H9 (cell line): ENCODE results near the gene ZP1. TPM values are rescaled to one million over a fixed set of nuclear protein-coding genes. Genes with fewer than 3 reads are reported as not detected.

Experiments used
- DNase-seq: peaks from one replicate; pipeline ENCODE4 v3.0.0-alpha.2; 2017
- H2AFZ ChIP-seq: one replicate; pipeline ENCODE4 v1.6.1; 2013; ENCODE audit warnings: mild to moderate bottlenecking, low read length, control low read depth, moderate library complexity
- H2AK5ac ChIP-seq: 2 replicates; pipeline ENCODE4 v1.6.1; 2013; ENCODE audit warnings: low read length, control low read depth, mixed read lengths; ENCODE audit not compliant: insufficient read length
- H2BK120ac ChIP-seq: one replicate; pipeline ENCODE4 v1.6.1; 2013; ENCODE audit warnings: low read depth, mild to moderate bottlenecking, low read length, control low read depth, inconsistent platforms; ENCODE audit not compliant: poor library complexity, severe bottlenecking
- H2BK12ac ChIP-seq: 2 replicates; pipeline ENCODE4 v1.6.1; 2013; ENCODE audit warnings: low read length, control low read depth, mixed read lengths, low read depth; ENCODE audit not compliant: insufficient read length
- H2BK15ac ChIP-seq: 2 replicates; pipeline ENCODE4 v1.6.1; 2013; ENCODE audit warnings: low read depth, low read length, control low read depth
- H2BK20ac ChIP-seq: one replicate; pipeline ENCODE4 v1.6.1; 2013; ENCODE audit warnings: low read depth, mild to moderate bottlenecking, low read length, control low read depth, inconsistent platforms; ENCODE audit not compliant: poor library complexity, severe bottlenecking
- H2BK5ac ChIP-seq: 2 replicates; pipeline ENCODE4 v1.6.1; 2013; ENCODE audit warnings: low read length, control low read depth, mixed read lengths; ENCODE audit not compliant: insufficient read length
- H3K14ac ChIP-seq: 2 replicates; pipeline ENCODE4 v1.6.1; 2013; ENCODE audit warnings: low read length, control low read depth; ENCODE audit not compliant: insufficient read depth
- H3K18ac ChIP-seq: 2 replicates; pipeline ENCODE4 v1.6.1; 2013; ENCODE audit warnings: low read depth, mild to moderate bottlenecking, mixed read lengths, low read length, control low read depth; ENCODE audit not compliant: insufficient read length
- H3K23ac ChIP-seq: 2 replicates; pipeline ENCODE4 v1.6.1; 2013; ENCODE audit warnings: low read length, control low read depth, mixed read lengths, low read depth; ENCODE audit not compliant: insufficient read length
- H3K23me2 ChIP-seq: 2 replicates; pipeline ENCODE4 v1.6.1; 2013; ENCODE audit warnings: low read depth, mild to moderate bottlenecking, mixed read lengths, low read length, control low read depth; ENCODE audit not compliant: insufficient read length, poor library complexity, severe bottlenecking
- H3K27ac ChIP-seq: 2 replicates; pipeline ENCODE4 v1.5.1; 2013; ENCODE audit warnings: low read length, control low read depth, mixed read lengths, low read depth; ENCODE audit not compliant: insufficient read length
- H3K27me3 ChIP-seq: 2 replicates; pipeline ENCODE4 v1.6.1; 2013; ENCODE audit warnings: low read length, control low read depth, inconsistent platforms; ENCODE audit not compliant: insufficient read depth
- H3K4ac ChIP-seq: 2 replicates; pipeline ENCODE4 v1.6.1; 2013; ENCODE audit warnings: low read depth, mild to moderate bottlenecking, control low read depth, inconsistent platforms, low read length, moderate library complexity
- H3K4me1 ChIP-seq: 2 replicates; pipeline ENCODE4 v1.6.1; 2013; ENCODE audit warnings: low read length, control low read depth, inconsistent platforms; ENCODE audit not compliant: insufficient read depth
- H3K4me2 ChIP-seq: 2 replicates; pipeline ENCODE4 v1.6.1; 2013; ENCODE audit warnings: low read length, control low read depth, mixed read lengths; ENCODE audit not compliant: insufficient read length, insufficient read depth
- H3K56ac ChIP-seq: 2 replicates; pipeline ENCODE4 v1.6.1; 2013; ENCODE audit warnings: low read depth, mild to moderate bottlenecking, mixed read lengths, low read length, control low read depth; ENCODE audit not compliant: insufficient read length
- H3K79me1 ChIP-seq: 2 replicates; pipeline ENCODE4 v1.6.1; 2013; ENCODE audit warnings: low read depth, mild to moderate bottlenecking, moderate library complexity, low read length, control low read depth, inconsistent platforms; ENCODE audit not compliant: insufficient read depth, poor library complexity, severe bottlenecking
- H3K79me2 ChIP-seq: 2 replicates; pipeline ENCODE4 v1.6.1; 2013; ENCODE audit warnings: low read length, control low read depth, inconsistent platforms; ENCODE audit not compliant: insufficient read depth
- H3K9ac ChIP-seq: 2 replicates; pipeline ENCODE4 v1.6.1; 2013; ENCODE audit warnings: low read length, control low read depth, mixed read lengths; ENCODE audit not compliant: insufficient read length; ENCODE audit errors: extremely low read depth
- H3K9me3 ChIP-seq: one replicate; pipeline ENCODE4 v1.6.1; 2013; ENCODE audit warnings: low read depth, low read length, inconsistent platforms; ENCODE audit not compliant: control insufficient read depth
- H3T11ph ChIP-seq: one replicate; pipeline ENCODE4 v1.6.1; 2013; ENCODE audit warnings: mild to moderate bottlenecking, low read length, control low read depth, inconsistent platforms
- H4K20me1 ChIP-seq: one replicate; pipeline ENCODE4 v1.6.1; 2013; ENCODE audit not compliant: control insufficient read depth, insufficient read length, insufficient read depth
- H4K5ac ChIP-seq: 2 replicates; pipeline ENCODE4 v1.6.1; 2013; ENCODE audit warnings: low read depth, mild to moderate bottlenecking, mixed read lengths, low read length, control low read depth; ENCODE audit not compliant: insufficient read length
- H4K8ac ChIP-seq: replicated peaks from 2 replicates; pipeline ENCODE4 v1.6.1; 2013; ENCODE audit warnings: low read length, control low read depth, mixed read lengths, low read depth; ENCODE audit not compliant: insufficient read length
- H4K91ac ChIP-seq: 2 replicates; pipeline ENCODE4 v1.6.1; 2013; ENCODE audit warnings: low read depth, mild to moderate bottlenecking, moderate library complexity, mixed read lengths, low read length, control low read depth; ENCODE audit not compliant: insufficient read length
- H3K27ac Mint-ChIP-seq, 3 experiments: 2 replicates in 2 of 3; 3 replicates in 1 of 3; pipeline ENCODE4 v1.8.0; 2020 to 2021; ENCODE audit warnings: mixed read lengths in 3 of 3, mild to moderate bottlenecking in 1 of 3, moderate library complexity in 1 of 3
- H3K27me3 Mint-ChIP-seq: 2 replicates; pipeline ENCODE4 v1.8.0; 2021; ENCODE audit warnings: low read depth, mild to moderate bottlenecking, moderate library complexity, mixed read lengths
- H3K36me3 Mint-ChIP-seq, 3 experiments: 2 replicates in 2 of 3; 3 replicates in 1 of 3; pipeline ENCODE4 v1.8.0; 2020 to 2021; ENCODE audit warnings: low read depth in 3 of 3, mixed read lengths in 3 of 3; ENCODE audit not compliant: insufficient read depth in 1 of 3
- H3K4me1 Mint-ChIP-seq, 2 experiments: 2 replicates each; pipeline ENCODE4 v1.8.0; 2020; ENCODE audit warnings: mixed read lengths in 2 of 2
- H3K4me3 Mint-ChIP-seq, 2 experiments: 2 replicates in 1 of 2; 3 replicates in 1 of 2; pipeline ENCODE4 v1.8.0; 2020 to 2021; ENCODE audit warnings: mild to moderate bottlenecking in 2 of 2, mixed read lengths in 2 of 2, moderate library complexity in 1 of 2
- H3K9me3 Mint-ChIP-seq, 2 experiments: 2 replicates in 1 of 2; 3 replicates in 1 of 2; pipeline ENCODE4 v1.8.0; 2020; ENCODE audit warnings: mild to moderate bottlenecking in 2 of 2, mixed read lengths in 2 of 2, moderate library complexity in 1 of 2
- WGBS: extraction: QIAGEN DNeasy Blood & Tissue Kit; methylation state at CpG from one replicate; pipeline ENCODE4 v1.1.7; 2013; ENCODE audit warnings: missing lambda C conversion rate, low lambda C conversion rate, mixed read lengths; ENCODE audit not compliant: insufficient read length; ENCODE audit errors: extremely low coverage; 5-methylcytosine and 5-hydroxymethylcytosine counted together
- total RNA-seq: library from RNA; stranded (reverse); gene quantifications from 2 replicates; pipeline ENCODE4 v1.2.1, GENCODE V29; 2021
- TF ChIP-seq, protein P1 (sequence below): fragments of 200-600 bp; sonication (generic); conservative IDR thresholded peaks from 3 replicates; pipeline ENCODE4 v1.8.0; 2021; ENCODE audit warnings: antibody characterized with exemption, mild to moderate bottlenecking

Gene ZP1
- total RNA-seq, 1 experiment from 2014 or later: not detected

DNA sequence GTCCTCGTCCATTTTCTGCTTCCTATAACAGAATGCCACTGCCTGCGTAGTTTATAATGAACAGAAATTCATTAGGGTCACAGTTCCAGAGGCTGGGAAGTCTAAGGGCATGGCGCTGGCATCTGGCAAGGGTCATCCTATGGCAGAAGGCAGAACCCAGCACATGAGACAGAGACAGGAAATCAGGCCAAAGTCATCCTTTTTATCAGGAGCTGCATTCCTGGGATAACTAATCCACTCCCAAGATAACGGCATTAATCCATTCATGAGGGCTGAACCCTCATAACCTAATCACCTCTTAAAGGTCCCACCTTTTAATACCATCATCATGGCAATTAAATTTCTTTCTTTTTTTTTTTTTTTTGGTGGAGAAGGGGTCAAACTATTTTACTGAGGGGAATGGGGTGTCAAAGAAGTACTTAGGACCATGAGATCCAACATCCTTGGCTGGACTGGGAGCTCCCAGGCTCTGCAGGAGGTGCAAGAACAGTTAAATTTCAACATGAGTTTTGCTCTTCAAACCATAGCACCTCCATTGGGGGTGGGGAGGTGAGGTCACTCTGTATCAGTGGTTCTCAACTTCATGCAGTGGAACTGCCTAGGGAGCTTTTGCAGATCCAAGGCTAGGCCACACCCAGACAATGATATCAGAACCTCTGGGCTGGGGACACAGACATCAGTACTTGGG lies 51.1 kb downstream of the ZP1 start:
- Histone ChIP-seq H3K14ac (no peak overlapping the region), H3K23me2 (peaks cover 22% of the 10 kb centered on the region), H3K4me1 (peaks cover 2% of the 10 kb centered on the region), H3T11ph (no peak overlapping the region), H2AFZ (no peak overlapping the region), H3K4me2 (no peak overlapping the region), H4K20me1 (no peaks in the 10 kb centered on the region), H2AK5ac (no peak overlapping the region), H3K9me3 (no peaks in the 10 kb centered on the region), H2BK12ac (no peak overlapping the region), H4K8ac (no peak overlapping the region), H3K23ac (no peak overlapping the region), H3K79me1 (no peaks in the 10 kb centered on the region), H3K56ac (no peak overlapping the region), H2BK20ac (no peak overlapping the region), H3K79me2 (no peaks in the 10 kb centered on the region; the same call in 1 of the 2 replicates), H3K27me3 (no peaks in the 10 kb centered on the region), H3K4ac (no peak overlapping the region), H2BK15ac (no peak overlapping the region), H4K5ac (no peak overlapping the region), H3K27ac (no peak overlapping the region), H2BK5ac (no peak overlapping the region), H2BK120ac (no peak overlapping the region), H3K18ac (no peak overlapping the region), H4K91ac (no peak overlapping the region), H3K9ac (no peak overlapping the region)
- TF ChIP-seq, protein P1, sequence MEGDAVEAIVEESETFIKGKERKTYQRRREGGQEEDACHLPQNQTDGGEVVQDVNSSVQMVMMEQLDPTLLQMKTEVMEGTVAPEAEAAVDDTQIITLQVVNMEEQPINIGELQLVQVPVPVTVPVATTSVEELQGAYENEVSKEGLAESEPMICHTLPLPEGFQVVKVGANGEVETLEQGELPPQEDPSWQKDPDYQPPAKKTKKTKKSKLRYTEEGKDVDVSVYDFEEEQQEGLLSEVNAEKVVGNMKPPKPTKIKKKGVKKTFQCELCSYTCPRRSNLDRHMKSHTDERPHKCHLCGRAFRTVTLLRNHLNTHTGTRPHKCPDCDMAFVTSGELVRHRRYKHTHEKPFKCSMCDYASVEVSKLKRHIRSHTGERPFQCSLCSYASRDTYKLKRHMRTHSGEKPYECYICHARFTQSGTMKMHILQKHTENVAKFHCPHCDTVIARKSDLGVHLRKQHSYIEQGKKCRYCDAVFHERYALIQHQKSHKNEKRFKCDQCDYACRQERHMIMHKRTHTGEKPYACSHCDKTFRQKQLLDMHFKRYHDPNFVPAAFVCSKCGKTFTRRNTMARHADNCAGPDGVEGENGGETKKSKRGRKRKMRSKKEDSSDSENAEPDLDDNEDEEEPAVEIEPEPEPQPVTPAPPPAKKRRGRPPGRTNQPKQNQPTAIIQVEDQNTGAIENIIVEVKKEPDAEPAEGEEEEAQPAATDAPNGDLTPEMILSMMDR: no peak
- Mint-ChIP-seq H3K27ac (no peak overlapping the region), H3K27me3 (peaks cover 1% of the 10 kb centered on the region; the same call in 1 of the 2 replicates), H3K4me3 (no peak overlapping the region), H3K9me3 (no peaks in the 10 kb centered on the region; a peak in 1 of 5 replicates), H3K36me3 (peaks cover 15 to 42% (median 23%) of the 10 kb centered on the region in 3 experiments), H3K4me1 (peaks cover 31 to 33% of the 10 kb centered on the region in 2 experiments)
- DNase-seq: no peak
- WGBS: no CpG with 5 or more reads among the region's 4 CpGs
